Stimulated activated naive CD8-positive, alpha-beta T cell treated with anti-CD3 and anti-CD28 coated beads, Interleukin-15, Interleukin-2, amounts not matched to agents 100 U/mL and 50 U/mL, for 24 hours (primary cell): Measurements from ENCODE around the gene ARHGEF33.

Experiments
- ATAC-seq: fragments of 150-1000 bp; cut with Tn5 transposase; one replicate; pipeline ENCODE4 v1.10.0; 2021
- DNase-seq: peaks from one replicate; pipeline ENCODE4 v3.0.0; 2021

Gene ARHGEF33

GRCh38 chr2:38959938-38960608, 70.4 kb downstream of the ARHGEF33 start:
- DNase-seq (peak; percentile 70), ATAC-seq (peak; percentile 92)

- ATAC-seq (no peak), DNase-seq (no peak)
These were observed 71.1 kb downstream of the ARHGEF33 start for GRCh38 chr2:38960609-38961320.

GRCh38 chr2:38966006-38966405, 76.3 kb downstream of the ARHGEF33 start:
- no peak for DNase-seq
- ATAC-seq = no peak

- DNase-seq (no peak), ATAC-seq (no peak)
These were observed 77.0 kb downstream of the ARHGEF33 start for GRCh38 chr2:38966678-38967077.

GRCh38 chr2:38968021-38968420, 78.3 kb downstream of the ARHGEF33 start:
- no peak for DNase-seq
- no peak for ATAC-seq

- ATAC-seq = no peak
- no peak for DNase-seq
These were observed 81.7 kb downstream of the ARHGEF33 start for GRCh38 chr2:38971377-38971776.

GRCh38 chr2:38973266-38973665, 83.6 kb downstream of the ARHGEF33 start:
- ATAC-seq = no peak
- DNase-seq = no peak

GRCh38 chr2:38975042-38975441, 85.4 kb downstream of the ARHGEF33 start:
- DNase-seq = no peak
- no peak for ATAC-seq

GRCh38 chr2:38977047-38977446, 87.4 kb downstream of the ARHGEF33 start:
- no peak for DNase-seq
- no peak for ATAC-seq

GRCh38 chr2:38978296-38978903, 88.7 kb downstream of the ARHGEF33 start:
- ATAC-seq = no peak

GRCh38 chr2:38978908-38979307, 89.2 kb downstream of the ARHGEF33 start:
- DNase-seq (no peak), ATAC-seq (no peak)

More at GRCh38 chr2:38978296-38978903, 88.7 kb downstream of the ARHGEF33 start:
- no peak for DNase-seq

- no peak for DNase-seq
- ATAC-seq = no peak
These were observed 91.5 kb downstream of the ARHGEF33 start for GRCh38 chr2:38981003-38981669.

GRCh38 chr2:38981670-38982357, 92.1 kb downstream of the ARHGEF33 start:
- DNase-seq (no peak), ATAC-seq (no peak)

- DNase-seq (no peak), ATAC-seq (no peak)
These were observed 92.8 kb downstream of the ARHGEF33 start for GRCh38 chr2:38982498-38982897.

- no peak for DNase-seq
These were observed 99.0 kb downstream of the ARHGEF33 start for GRCh38 chr2:38988716-38989115.

GRCh38 chr2:38991899-38992298, 102.2 kb downstream of the ARHGEF33 start:
- ATAC-seq = no peak
- DNase-seq = no peak

More at GRCh38 chr2:38988716-38989115, 99.0 kb downstream of the ARHGEF33 start:
- ATAC-seq = no peak

- ATAC-seq (no peak), DNase-seq (no peak)
These were observed 108.1 kb downstream of the ARHGEF33 start for GRCh38 chr2:38997781-38998180.

GRCh38 chr2:39000552-39000951, 110.9 kb downstream of the ARHGEF33 start:
- ATAC-seq = no peak
- DNase-seq = no peak

- no peak for ATAC-seq
- no peak for DNase-seq
These were observed 118.3 kb downstream of the ARHGEF33 start for GRCh38 chr2:39007875-39008504.

GRCh38 chr2:39008665-39009064, 119.0 kb downstream of the ARHGEF33 start:
- DNase-seq = peak; percentile 9
- ATAC-seq = peak; percentile 81

GRCh38 chr2:39013871-39014270, 124.2 kb downstream of the ARHGEF33 start:
- ATAC-seq (no peak), DNase-seq (no peak)

GRCh38 chr2:39015424-39015823, 125.7 kb downstream of the ARHGEF33 start:
- no peak for ATAC-seq
- no peak for DNase-seq
